Measurements from ENCODE around the gene PPFIA2.

GRCh38 chr12:81354327-81354932, 404.7 kb downstream of the PPFIA2 start:
- no peak for TF ChIP-seq CTCF (IDR thresholded peaks at IDR 0.05)
- TF ChIP-seq REST (IDR thresholded peaks at IDR 0.05; ENCODE audit: insufficient read depth in 1 of 2, low read depth in 2 of 2, low read length in 1 of 2): no peak
- no peak for TF ChIP-seq POLR2AphosphoS5 (IDR thresholded peaks at IDR 0.05; ENCODE audit: low read depth, low read length)
- TF ChIP-seq TCF7L2 (IDR thresholded peaks at IDR 0.05; ENCODE audit: low read depth, low read length): no peak

Data from Panc1 (cell line).